ENCODE data around the gene PAK2.
"Not testable (repeated sequence)": the region's sequence is repeated elsewhere in the genome, so short reads cannot be mapped to it uniquely, and the experiment has no call there.

The PAK2 gene

DNA sequence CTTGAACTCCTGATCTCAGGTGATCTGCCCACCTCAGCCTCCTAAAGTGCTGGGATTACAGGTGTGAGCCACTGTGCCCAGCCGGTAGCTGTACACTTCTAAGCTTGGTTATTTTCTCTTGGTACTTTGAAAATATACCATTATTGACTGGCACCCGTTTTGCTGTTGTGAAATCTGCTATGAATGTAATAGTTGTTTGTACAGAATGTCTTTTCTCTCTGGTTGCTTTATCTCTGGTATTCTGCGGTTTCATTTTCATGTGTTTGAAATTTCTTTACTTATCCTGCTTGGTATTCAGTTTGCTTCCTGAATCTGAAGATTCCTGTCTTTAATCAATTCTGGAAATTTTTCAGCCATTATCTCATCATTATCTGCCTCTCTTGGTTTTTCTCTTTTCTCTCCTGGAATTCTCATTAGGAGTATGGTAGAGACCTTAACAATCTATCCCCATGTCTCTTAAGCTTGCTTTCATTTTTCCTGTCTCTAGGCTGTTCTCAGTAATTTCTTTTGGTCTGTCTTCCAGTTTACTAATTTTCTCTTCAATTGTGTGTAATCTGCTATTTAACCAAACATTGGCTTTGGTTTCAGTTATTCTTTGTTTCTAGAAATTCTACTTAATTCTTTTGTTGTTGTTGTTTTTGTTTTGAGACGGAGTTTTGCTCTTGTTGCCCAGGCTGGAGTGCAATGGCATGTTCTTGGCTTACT is 2.8 kb upstream of the PAK2 start:
- no peak for DNase-seq (ENCODE audit: low read depth in 2 of 2)

- DNase-seq (ENCODE audit: low read depth in 2 of 2) = no peak
Observed at GRCh38 chr3:196737655-196738054, 2.0 kb upstream of the PAK2 start.

DNA sequence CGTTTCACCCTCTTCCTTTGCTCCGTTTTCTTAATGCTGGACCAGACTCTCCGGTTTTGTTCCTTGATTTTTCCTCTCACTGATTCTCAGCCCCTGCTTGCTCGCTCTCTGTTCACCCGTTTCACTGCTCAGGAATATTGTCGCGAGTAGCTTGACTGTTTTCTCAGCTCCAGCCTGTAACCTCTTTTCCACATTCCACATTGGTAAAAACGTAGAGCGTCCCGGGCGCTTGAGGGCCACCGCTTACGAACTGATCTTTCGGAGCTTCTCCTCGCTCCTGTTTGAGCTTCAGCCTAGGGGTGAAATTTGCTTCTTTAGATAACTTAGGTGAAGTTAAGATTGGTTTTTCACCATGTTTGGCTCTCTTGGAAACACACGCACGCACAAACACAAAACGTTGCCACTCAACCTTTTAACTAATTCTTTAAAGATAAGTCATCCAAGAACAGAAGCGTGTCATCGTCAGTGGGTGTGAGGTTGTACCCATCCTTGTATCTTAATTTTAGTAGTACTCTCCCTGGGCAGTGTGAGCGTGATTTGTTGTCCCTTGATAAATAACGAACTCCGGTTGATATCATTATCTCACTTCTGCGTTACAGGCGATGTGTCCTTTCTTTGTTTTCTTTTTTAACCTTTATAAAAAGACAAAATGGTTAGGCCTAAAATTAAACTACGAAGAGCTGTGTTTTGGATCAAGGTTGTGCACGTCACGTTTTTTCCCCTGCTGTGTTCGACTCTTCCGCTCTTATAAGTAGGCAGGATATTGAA is 1.0 kb downstream of the PAK2 start:
- DNase-seq (ENCODE audit: low read depth in 2 of 2) = peak in 1 of 2 donors; percentile 6

GRCh38 chr3:196741249-196741889 is 1.7 kb downstream of the PAK2 start:
- DNase-seq (ENCODE audit: low read depth in 2 of 2) = no peak

DNA sequence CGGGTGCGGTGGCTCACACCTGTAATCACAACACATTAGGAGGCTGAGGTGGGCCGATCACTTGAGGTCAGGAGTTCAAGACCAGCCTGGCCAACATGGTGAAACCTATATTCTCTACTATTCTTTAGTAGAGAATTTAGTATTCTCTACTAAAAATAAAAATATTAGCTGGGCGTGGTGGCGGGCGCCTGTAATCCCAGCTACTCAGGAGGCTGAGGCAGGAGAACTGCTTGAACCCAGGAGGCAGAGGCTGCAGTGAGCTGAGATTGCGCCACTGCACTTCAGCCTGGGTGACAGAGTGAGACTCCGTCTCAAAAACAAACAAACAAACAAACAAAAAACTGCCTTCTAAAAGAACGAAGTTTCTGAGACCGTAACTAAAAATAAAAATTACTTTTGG is 3.9 kb downstream of the PAK2 start:
- DNase-seq (ENCODE audit: low read depth in 2 of 2) = not testable (repeated sequence)

GRCh38 chr3:196749125-196749524 is 9.5 kb downstream of the PAK2 start:
- DNase-seq (ENCODE audit: low read depth in 2 of 2) = no peak

DNA sequence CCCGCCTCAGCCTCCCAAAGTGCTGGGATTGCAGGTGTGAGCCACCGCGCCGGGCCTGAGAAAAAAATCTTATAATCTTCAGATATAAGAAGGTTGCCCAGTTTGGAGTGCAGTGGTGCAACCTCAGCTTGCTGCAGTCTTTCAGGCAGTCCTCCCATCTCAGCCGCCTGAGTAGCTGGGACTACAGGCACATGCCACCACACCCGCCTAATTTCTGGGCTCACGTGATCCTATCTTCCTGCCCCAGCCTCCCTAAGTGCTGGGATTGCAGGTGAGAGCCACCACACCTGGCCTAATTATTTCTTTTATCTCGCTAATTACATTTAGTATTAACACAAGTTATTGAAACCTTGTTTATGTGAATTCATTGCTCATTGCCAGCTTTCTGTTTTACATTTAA is 13.5 kb downstream of the PAK2 start:
- no peak for DNase-seq (ENCODE audit: low read depth in 2 of 2)

DNA sequence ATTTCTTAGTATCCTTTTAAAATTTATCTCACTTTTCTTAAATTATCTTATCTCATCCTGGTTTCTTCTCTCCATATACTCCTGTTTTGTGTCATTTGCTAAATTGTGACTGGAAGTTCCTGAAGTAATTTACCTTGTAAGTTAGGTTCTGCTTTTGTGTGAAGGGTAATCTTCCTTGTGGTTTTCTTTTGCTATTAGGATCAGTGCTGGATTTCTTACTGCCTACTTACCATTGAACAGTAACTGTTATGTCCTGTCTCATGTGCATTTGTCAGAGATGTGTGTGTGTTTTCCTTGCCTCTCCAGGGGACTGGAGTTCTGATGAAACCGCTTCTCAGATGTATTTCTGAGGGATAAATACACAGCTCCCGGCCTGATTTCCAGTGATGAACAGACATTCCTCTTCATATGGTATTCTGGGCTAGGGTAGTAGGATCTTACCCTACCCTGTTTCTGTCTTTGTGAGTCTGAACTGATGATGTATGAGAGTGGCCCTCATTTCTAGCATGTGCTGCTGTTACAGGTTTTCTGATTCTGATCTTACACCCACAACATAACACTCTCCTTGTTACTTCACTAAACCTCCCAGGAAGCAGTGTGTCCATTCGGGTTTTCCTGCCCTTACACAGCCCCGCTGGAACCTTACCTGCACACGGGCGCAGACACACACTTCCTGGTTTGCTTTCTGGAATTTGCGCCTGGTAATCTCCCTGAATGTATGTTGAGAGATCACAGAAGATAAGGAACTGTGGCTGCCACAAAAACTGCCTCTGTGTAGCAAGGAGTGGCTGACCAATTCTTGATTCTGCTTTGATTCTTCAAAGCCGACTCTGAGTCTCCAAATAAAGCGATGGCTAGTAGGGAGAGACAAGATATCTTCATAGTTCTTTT is 14.7 kb downstream of the PAK2 start:
- no peak for DNase-seq (ENCODE audit: low read depth in 2 of 2)

DNA sequence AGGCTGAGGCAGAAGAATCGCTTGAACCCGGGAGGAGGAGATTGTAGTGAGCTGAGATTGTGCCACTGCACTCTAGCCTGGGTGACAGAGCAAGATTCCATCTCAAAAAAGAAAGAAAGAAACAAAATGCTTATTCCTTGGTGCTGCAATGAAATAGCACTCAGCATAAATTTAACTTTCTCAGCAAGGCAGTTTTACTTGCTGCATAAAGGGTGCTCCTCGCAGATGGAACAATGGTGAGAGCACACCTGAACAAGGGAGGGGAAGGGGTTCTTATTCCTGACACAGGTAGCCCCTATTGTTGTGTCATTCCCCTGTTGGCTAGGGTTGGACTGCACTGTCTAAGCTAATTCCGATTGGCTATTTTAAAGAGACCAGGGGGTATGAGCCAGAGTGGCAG is 17.1 kb downstream of the PAK2 start:
- no peak for DNase-seq (ENCODE audit: low read depth in 2 of 2)

DNA sequence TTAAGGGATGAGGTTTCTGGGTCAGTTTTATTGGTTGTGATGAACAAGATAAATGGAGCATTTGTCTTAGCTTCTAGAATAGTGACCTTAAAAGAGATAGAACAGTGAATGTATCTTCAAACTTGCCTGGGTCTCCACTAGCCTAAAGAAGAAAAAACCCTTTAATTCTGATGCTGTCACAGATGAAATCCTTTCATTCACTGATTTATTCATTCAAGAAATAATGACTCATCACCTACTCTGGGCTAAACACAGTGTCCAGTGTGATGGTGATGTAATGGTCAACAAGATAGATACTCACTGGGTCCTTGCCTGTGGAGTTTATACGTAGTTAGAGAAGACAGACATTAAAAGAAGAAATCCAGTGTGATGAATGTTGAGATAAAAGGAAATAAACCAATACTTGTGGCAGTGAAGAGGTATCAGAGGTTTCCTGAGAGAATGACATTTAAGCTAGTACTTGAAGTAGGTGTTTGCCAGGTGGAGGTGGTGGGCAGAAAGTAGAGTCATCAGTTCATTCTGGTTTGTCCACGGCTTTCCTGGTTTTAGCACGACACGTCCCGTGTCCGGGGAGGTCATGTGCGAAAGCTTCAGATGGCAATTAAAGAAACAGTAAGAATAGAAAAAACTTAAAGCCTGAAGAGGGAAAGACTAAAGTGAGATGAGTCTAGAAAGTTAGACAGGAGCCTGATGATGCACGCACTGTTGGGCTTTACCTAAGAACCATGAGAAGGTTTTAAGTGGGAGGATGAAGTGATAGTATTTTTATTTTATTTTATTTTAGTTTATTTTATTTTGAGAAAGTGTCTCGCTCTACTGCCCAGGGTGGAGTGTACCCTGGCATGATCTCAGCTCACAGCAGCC is 18.5 kb downstream of the PAK2 start:
- no peak for DNase-seq (ENCODE audit: low read depth in 2 of 2)

- DNase-seq (ENCODE audit: low read depth in 2 of 2) = no peak
Observed at GRCh38 chr3:196763179-196763578, 23.5 kb downstream of the PAK2 start.

DNA sequence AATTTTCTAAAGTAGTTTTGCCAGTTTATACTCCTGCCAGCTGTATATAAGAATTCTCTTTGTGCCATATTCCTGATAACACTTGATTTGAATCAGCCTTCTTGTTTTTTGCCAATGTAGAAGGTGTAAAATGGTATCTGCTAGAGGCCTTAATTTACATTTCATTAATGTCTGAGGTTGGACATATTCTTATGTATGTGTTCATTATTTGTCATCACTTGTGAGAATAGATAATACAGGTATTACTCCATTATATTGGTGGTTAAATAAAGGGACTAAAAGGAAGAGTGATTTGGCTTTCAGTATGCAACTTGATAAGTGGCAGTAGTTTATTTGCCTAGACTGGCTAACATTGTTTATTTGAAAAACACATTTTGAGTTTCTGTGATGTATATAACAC is 25.8 kb downstream of the PAK2 start:
- DNase-seq (ENCODE audit: low read depth in 2 of 2) = no peak

DNA sequence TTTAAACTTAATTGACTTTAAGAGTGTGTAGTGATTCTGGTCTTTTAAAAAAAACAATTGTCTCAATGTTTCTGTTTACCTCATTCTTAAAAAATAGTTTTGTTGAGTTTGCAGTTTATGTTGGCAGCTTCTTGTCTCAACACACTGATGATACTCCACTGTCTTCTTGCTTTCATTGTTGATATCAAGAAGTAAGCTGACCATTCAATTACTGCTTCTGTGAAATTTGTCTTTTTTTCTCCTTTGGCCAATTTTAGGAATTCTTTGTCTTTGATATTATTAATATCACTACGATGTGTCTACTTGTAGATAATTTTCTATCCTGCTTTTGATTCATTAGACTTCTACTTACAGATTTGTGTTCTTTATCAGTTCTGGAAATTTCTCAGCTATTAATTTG is 31.4 kb downstream of the PAK2 start:
- no peak for DNase-seq (ENCODE audit: low read depth in 2 of 2)

- no peak for DNase-seq (ENCODE audit: low read depth in 2 of 2)
Observed at GRCh38 chr3:196772102-196772501, 32.4 kb downstream of the PAK2 start.

DNA sequence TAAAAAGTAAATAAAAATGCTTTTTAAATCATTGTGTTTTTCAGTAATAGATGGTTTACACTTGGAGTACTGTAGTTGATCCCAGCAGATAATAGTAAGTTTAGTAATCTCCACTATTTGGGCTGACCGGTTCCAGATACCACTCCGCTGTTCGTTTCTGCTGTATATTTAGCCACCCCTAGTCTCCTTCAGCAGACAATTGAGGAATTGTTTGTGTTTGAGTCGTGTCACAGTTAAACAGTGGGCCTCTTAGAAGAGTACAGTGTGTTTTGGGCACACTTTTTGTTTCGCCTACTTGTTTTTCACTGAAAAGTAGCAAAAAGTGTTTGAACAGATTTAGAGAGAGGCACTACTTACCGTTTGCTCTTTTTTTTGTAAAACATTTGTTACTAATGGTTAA is 33.2 kb downstream of the PAK2 start:
- no peak for DNase-seq (ENCODE audit: low read depth in 2 of 2)

DNA sequence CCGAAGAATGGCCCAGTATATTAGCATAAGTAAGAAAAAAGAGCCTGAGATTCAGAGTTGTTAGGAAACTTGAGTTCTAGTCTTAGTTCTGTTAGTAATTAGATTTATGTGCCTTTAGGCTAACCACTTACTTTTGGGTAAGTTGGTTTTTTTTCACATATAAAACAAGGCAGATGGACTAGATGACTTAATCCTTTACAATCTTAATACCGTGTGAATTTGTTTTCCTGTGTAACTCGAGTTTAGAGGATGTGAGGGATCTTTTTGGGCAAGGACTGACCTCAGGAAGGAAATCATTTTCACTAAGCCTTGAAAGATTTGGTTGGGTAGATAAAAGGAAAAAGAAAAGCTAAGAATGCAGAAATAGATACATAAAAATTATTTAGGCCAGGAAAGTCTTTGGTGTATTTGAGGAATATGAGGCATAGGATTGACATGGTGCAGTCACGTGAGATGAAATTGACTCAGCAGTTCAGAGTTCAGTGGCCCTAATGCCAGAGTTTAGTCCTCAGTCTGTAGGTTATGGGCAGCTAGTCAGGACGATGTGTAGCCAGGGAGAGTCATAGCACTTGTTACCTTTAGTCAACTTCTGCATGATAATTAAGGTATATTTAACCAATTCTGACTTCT is 34.6 kb downstream of the PAK2 start:
- DNase-seq (ENCODE audit: low read depth in 2 of 2) = no peak

DNA sequence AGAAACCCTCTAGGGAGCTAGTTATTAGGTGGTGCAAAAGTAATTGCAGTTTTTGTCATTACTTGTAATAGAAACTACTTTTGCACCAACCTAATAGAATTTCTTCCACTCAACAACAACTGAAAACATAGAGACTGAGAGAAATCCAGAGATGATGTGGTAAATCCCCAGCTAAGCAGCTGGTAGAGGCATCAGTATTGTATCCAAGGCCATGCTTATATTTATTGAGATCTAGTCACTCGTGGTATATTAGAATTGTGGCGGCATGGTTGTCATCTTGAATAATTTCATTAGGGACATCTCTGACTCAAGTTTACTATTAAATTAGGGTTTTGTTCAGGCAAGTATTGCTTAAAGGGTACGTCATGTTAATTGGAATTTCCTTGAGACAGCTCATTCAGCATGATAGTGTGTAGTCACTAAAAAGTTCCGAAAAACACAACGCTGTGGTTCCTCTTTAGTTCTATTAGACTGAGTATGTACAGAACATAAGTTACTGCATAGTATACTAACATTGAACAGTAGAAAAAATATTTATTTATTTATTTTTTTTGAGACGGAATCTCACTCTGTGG is 35.3 kb downstream of the PAK2 start:
- DNase-seq (ENCODE audit: low read depth in 2 of 2) = no peak

DNA sequence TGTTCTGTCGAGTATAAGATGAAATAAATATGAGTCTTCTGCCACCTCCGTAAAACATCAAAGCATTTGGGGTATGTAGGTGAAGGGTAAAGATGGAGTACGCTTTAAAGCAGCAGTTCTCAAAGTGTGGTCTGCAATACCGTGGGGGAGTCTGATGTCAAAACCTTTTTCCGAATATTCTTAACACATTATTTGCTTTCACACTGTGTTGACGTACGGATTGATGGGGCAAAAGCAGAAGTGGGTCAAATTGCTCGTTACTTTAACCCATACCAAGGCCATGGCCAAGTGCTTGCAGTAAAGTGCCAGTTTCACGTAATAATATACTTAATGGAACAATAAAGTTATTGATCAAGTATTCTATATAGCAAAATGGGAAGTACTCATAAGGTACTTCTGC is 36.3 kb downstream of the PAK2 start:
- DNase-seq (ENCODE audit: low read depth in 2 of 2) = no peak

- no peak for DNase-seq (ENCODE audit: low read depth in 2 of 2)
Observed at GRCh38 chr3:196777836-196778235, 38.2 kb downstream of the PAK2 start.

DNA sequence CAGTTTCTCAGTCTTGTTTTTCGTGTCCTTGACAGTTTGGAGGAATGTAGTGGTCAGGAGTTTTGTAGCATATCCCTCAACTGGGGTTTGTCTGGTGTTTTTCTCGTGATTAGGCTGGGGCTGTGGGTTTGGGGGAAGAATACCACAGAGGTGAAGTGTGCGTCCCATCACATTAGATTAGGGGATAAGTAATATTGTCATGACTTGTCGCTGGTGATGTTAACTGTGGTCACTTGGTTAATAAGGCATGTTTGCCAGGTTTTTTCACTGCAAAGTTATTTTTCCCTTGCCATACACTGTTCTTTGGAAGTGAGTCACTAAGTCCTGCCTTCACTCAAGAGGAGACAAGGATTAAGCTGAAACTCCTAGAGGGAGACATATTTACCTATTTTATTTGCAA is 39.1 kb downstream of the PAK2 start:
- no peak for DNase-seq (ENCODE audit: low read depth in 2 of 2)
